ENCODE measurements around the gene UPK3B.
"Not testable (repeated sequence)": the region's sequence is repeated elsewhere in the genome, so short reads cannot be mapped to it uniquely, and the experiment has no call there.

The UPK3B gene

DNA sequence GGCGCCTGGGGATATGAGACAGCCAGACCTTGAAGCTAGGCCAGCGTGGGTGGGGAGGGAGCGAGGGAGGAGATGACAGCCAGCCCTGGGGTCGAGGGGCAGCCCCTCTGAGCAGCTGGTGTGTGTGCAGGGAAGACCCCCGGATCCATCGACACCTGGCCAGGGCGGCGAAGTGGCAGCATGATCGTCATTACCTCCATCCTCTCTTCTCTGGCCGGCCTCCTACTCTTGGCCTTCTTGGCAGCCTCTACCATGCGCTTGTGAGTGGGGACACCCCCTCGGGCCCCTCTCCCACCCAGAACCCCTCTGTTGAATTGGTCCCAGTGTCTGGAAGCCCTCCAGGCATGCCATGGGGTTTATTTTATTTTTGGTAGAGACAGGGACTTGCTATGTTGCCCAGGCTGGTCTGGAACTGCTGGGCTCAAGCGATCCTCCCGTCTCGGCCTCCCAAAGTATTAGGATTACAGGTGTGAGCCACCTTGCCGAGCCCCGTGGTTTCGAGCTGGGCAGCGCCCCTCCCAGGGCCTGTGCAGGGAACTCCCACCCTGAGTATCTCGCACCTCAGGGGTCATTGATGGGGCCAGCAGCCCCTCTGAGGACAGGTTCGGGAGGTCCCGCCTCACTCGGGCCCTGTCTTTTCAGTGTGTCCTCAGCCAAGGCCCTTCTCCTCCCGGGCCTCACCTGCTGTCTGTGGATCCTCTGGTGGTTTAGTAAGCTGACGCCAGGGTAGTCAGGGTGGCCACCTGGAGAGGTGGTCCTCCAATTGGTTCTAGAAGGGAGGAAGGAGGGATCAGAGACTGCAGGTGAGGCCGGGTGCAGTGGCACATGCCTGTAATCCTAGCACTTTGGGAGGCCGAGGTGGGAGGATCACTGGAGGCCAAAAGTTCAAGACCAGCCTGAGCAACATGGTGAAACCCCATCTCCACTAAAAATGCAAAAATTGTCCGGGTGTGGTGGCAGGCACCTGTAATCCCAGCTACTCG lies 3.8 kb downstream of the UPK3B start:
- DNase-seq (ENCODE audit: low read depth in 2 of 2) = no peak

DNA sequence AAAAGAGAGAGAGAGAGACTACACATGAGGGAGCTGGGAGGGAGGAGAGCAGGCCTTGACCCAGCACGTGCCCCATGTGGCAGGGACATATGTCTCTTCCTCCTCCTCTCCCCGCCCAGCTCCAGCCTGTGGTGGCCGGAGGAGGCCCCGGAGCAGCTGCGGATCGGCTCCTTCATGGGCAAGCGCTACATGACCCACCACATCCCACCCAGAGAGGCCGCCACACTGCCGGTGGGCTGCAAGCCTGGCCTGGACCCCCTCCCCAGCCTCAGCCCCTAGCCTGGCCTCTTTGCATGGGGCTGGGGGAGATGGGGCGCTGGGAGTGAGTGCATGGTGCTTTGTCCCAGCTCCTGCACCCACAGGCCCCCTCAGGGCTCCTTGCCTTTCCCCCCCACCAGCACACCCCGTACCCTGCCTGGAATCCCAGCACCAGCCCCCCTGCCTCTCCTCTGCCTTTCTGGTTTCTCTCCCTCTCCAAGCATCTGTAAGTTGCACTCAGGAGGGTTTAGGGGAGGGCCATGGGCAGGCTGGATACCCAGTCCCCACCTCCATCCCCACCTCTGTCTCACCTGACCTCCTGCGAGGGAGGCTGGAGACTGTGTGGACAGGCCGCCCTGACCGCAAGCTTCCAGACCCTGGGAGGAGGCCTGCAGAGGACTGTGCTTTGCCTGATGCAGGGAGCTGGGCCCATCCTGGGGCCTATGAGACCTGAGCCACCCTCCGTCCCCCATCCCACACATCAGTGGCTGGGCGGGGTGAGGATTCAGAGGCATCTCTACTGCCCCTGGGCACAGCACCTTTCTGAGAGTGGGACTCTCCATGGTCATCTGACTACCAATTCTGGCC lies 4.8 kb downstream of the UPK3B start:
- no peak for DNase-seq (ENCODE audit: low read depth in 2 of 2)

DNA sequence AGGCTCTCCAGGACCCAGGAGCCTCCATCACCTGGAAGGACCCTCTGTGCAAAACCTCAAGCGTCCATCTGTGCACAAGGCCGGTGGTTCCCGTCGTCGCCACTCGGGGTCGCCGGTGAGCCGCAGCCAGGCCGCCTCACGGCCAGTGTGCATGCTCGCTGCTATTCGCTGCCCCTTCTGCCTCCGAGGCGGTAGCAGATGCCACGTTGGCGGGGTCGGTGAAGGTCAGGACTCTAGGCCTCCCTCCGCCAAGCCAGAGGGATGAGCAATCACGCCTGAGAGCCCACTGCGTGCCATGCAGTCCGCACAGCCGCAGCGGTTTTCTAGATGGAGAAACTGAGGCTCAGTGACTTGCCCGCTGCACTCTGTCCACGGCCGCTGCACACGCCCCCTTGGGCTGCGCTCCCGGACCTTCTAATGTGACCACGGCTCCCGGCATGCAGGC lies 5.7 kb downstream of the UPK3B start:
- no peak for DNase-seq (ENCODE audit: low read depth in 2 of 2)

DNA sequence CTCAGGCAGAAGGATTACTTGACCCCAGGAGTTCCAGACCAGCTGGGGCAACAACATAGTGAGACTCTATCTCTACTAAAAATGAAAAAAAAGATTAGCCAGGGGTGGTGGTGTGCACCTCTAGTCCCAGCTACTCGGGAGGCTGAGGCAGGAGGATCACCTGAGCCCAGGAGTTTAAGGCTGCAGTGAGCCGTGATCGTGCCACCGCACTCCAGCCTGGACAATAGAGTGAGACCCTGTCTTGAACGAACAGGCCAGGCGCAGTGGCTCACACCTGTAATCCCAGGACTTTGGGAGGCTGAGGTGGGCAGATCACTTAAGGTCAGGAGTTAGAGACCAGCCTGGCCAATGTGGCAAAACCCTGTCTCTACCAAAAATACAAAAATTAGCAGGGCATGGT lies 6.6 kb downstream of the UPK3B start:
- not testable (repeated sequence) for DNase-seq (ENCODE audit: low read depth in 2 of 2)

DNA sequence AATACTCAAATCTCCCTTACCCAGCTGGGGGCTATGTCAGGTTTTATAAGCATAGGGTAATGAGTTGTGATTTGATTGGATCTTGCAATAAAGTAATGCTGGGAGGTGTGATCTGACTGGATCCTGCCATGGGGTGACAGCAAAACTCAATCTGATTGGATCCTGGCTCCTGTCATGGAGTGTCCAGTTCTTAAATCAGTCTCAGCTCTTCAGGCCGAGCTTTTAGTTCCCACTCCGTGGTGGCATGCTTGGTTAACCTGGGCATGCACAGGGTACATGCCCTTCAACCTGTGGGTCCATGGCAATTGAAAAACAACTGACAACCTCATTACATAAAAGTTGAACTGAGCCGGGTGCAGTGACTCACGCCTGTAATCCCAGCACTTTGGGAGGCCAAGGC lies 15.8 kb downstream of the UPK3B start:
- not testable (repeated sequence) for DNase-seq (ENCODE audit: low read depth in 2 of 2)

DNA sequence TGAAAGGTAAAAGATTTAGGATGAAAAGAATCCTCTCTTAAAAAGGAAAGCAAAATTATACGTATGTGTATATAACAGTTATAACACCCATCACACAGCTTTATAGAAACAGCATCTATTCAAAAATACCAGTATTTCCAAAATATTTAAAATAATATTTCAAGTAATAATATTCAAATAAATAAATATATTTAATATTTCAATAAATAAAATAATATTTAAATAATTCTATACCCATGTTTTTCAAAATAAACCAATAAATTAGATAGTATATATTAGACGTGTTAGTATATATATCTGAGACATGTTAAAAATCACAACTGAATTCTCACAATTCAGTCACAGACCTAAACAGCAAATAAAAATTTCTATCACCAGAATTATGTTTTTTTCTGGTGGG lies 21.3 kb downstream of the UPK3B start:
- DNase-seq (ENCODE audit: low read depth in 2 of 2) = not testable (repeated sequence)

DNA sequence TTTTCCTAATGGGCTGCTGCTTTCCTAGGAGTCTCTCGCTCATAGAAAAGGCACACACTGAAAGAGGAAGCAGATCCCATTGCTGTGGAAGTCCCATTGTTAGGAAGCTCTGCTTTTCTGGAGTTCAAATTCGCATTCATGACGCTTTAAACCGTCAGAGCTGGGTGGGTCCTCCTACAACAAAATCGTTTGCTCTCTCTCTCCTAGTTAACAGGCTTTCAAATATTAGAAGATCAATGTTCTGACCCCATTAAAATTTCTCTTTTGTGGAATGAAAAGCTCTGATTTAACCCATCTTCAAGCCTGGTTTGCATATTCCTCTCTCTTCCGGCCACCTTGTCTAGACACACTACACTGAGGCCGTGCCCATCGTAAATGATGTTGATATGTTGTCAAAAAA lies 32.8 kb downstream of the UPK3B start, which contains the start of gene SPDYE16:
Gene SPDYE16 (minus strand): TSS at position 101 of the 400 bp plus-strand sequence. CDS start 1,838 bp downstream, outside the sequence.
- not testable (repeated sequence) for DNase-seq (ENCODE audit: low read depth in 2 of 2)

DNA sequence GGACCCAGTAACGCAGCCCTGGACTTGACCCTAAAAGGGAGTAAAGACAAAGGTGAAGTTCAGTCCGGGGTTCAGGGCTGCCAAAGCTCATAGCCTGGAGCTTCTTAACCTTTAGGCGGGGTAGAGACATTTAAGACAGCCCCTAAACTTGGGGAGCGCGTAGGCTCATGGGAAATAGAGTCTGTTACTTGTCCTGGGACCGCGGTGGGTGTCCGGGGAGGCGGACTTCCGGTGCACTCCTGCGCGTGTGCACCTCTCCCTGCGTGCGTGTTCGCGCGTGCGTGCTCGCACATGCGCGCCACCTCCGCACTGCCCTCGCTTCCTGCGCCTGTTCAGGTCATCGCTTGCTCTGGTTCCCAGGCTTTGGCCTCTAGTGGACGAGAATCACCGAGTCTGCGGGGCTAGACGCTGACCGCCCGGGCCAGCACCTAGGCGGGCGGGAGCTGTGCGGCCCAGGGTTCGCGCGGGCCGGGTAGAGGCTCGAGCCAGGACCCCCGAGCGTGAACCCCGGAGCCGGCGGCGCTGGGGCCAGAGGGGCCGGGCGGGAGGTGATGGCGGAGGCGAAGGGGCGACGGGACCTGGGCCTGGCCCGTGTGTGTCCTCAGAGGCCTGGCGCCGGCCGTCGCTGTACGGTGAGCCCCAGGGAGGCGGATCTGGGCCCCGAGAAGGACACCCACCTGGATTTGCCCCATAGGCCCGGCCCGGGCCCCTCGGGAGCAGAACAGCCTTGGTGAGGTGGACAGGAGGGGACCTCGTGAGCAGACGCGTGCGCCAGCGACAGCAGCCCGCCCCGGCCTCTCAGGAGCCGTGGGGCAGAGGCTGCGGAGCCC lies 38.9 kb downstream of the UPK3B start:
- DNase-seq (ENCODE audit: low read depth in 2 of 2) = peak; percentile 77 to 84

DNA sequence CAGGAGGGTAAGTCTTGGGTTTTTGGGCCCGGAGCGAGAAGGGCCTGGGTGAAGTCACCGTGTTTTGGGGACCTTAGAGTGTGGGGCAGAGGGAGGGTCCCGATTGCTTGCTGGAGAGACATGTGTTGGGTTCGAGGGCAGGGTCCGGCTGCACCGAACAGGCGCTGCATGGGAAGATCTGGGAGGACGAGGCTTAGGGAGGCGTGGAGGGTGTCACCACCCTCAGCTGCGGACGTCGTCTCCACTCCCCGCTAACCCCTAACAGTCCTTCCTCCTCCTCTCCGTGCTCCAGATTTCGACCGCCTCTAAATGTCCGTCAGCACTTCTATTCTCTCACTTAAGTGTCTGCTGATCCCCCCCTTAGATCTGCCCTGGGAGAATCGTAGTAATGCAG lies 39.5 kb downstream of the UPK3B start:
- DNase-seq (ENCODE audit: low read depth in 2 of 2) = not testable (repeated sequence)

DNA sequence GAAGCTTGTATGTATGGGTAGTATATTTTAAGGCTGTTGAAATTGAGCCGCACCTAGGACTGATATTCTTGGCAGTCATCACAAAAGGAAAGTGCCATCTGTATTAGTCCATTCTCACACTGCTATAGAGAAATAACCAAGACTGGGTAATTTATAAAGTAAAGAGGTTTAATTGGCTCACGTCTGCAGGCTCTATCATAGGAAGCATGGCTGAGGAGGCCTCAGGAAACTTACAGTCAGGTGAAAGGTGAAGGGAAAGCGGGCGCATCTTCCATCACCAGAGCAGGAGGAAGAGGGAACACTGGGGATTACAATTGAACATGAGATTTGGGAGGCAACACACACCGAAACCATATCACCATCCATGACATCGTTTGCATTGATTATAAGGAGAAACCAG lies 41.6 kb downstream of the UPK3B start:
- not testable (repeated sequence) for DNase-seq (ENCODE audit: low read depth in 2 of 2)

DNA sequence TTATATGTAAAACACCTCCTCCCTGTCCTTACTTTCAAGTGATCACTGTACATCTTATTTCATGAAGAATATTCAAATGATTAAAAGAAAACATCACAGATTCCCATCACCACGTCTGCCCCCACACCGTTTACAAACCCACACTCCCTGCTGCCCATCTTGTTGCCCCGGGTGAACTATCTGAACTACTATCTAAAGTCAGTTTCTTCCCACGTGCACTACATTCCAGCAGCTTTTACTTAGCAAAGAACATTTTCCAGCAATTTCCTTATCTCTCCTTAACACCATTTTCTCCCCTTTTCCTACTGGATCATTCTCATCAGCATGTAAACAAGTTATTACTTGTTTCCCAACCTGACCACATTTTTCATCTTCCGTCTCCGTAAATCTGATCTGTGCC lies 49.3 kb downstream of the UPK3B start:
- DNase-seq (ENCODE audit: low read depth in 2 of 2) = not testable (repeated sequence)

DNA sequence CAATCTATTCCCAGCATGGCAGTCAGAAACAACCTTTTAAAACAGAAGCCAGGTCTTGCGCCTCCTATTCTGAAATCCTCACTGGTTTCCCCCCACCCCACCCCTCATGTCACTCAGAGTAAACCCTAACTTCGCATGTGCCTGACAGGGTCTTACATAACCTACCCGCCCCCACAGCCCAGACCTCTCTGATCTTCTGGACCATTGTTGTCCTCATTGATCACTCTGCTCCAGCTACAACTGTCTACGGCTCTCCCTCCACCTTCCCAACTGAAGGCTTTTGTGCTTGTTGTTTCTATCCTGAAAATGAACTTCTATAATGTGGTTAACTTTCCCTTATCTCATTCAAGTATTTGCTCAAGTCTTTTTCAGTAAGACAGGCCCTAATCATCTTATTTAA lies 49.8 kb downstream of the UPK3B start:
- not testable (repeated sequence) for DNase-seq (ENCODE audit: low read depth in 2 of 2)

DNA sequence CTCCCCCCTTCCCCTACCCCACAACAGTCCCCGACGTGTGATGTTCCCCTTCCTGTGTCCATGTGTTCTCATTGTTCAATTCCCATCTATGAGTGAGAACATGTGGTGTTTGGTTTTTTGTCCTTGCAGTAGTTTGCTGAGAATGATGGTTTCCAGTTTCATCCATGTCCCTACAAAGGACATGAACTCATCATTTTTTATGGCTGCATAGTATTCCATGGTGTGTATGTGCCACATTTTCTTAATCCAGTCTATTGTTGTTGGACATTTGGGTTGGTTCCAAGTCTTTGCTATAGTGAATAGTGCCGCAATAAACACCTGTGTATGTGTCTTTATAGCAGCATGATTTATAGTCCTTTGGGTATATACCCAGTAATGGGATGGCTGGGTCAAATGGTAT lies 51.0 kb downstream of the UPK3B start:
- DNase-seq (ENCODE audit: low read depth in 2 of 2) = not testable (repeated sequence)

DNA sequence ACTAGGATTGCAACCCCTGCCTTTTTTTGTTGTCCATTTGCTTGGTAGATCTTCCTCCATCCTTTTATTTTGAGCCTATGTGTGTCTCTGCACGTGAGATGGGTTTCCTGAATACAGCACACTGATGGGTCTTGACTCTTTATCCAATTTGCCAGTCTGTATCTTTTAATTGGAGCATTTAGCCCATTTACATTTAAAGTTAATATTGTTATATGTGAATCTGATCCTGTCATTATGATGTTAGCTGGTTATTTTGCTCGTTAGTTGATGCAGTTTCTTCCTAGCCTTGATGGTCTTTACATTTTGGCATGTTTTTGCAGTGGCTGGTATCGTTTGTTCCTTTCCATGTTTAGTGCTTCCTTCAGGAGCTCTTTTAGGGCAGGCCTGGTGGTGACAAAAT lies 54.6 kb downstream of the UPK3B start:
- DNase-seq (ENCODE audit: low read depth in 2 of 2) = not testable (repeated sequence)

All from stimulated activated CD8-positive, alpha-beta memory T cell treated with anti-CD3 and anti-CD28 coated beads, Interleukin-7, amount 100 ng/mL, for 4 hours (primary cell).